GM23248 (cell line): ENCODE data around the gene CD300LG. TPM values are rescaled to one million over a fixed set of nuclear protein-coding genes. Genes with fewer than 3 reads are reported as not detected.

Source experiments
- DNase-seq: peaks from one replicate; pipeline ENCODE4 v3.0.0-alpha.2; 2015
- H2AFZ ChIP-seq: fragments of 200-600 bp; sonication (generic); 2 replicates; pipeline ENCODE4 v1.6.1; 2016; ENCODE audit warnings: antibody characterized with exemption
- H3F3A ChIP-seq: fragments of 200-600 bp; sonication (generic); 2 replicates; pipeline ENCODE4 v1.6.1; 2016; ENCODE audit warnings: mild to moderate bottlenecking, antibody characterized with exemption, mixed run types; ENCODE audit not compliant: insufficient read depth
- H3K27ac ChIP-seq: fragments of 200-600 bp; sonication (generic); 2 replicates; pipeline ENCODE4 v1.5.1; 2016; ENCODE audit warnings: mild to moderate bottlenecking
- H3K27me3 ChIP-seq: fragments of 200-600 bp; sonication (generic); replicated peaks from 2 replicates; pipeline ENCODE4 v1.6.1; 2016; ENCODE audit warnings: mild to moderate bottlenecking; ENCODE audit not compliant: insufficient read depth
- H3K36me3 ChIP-seq: fragments of 200-600 bp; sonication (generic); 2 replicates; pipeline ENCODE4 v1.6.1; 2016; ENCODE audit warnings: low read depth, mild to moderate bottlenecking
- H3K4me1 ChIP-seq: fragments of 200-600 bp; sonication (generic); 2 replicates; pipeline ENCODE4 v1.6.1; 2016; ENCODE audit warnings: mild to moderate bottlenecking; ENCODE audit not compliant: insufficient read depth
- H3K4me2 ChIP-seq: fragments of 200-600 bp; sonication (generic); one replicate; pipeline ENCODE4 v1.6.1; 2016; ENCODE audit warnings: mild to moderate bottlenecking; ENCODE audit not compliant: unreplicated experiment
- H3K4me3 ChIP-seq: fragments of 200-600 bp; sonication (generic); 2 replicates; pipeline ENCODE4 v1.5.1; 2016; ENCODE audit warnings: mild to moderate bottlenecking
- H3K79me2 ChIP-seq: fragments of 200-600 bp; sonication (generic); 2 replicates; pipeline ENCODE4 v1.6.1; 2016; ENCODE audit warnings: mild to moderate bottlenecking; ENCODE audit not compliant: insufficient read depth
- H3K9ac ChIP-seq: fragments of 200-600 bp; sonication (generic); 2 replicates; pipeline ENCODE4 v1.6.1; 2016; ENCODE audit warnings: mild to moderate bottlenecking
- H3K9me2 ChIP-seq: fragments of 200-600 bp; sonication (generic); 2 replicates; pipeline ENCODE4 v1.6.1; 2016; ENCODE audit warnings: mixed run types, mild to moderate bottlenecking, moderate library complexity; ENCODE audit not compliant: insufficient read depth
- H3K9me3 ChIP-seq: fragments of 200-600 bp; sonication (generic); one replicate; pipeline ENCODE4 v1.6.1; 2017; ENCODE audit warnings: low read depth
- H4K20me1 ChIP-seq: fragments of 200-600 bp; sonication (generic); 2 replicates; pipeline ENCODE4 v1.6.0; 2016; ENCODE audit not compliant: insufficient read depth
- EZH2 ChIP-seq: fragments of 200-600 bp; sonication (generic); IDR thresholded peaks from 2 replicates; pipeline ENCODE4 v1.6.1; 2018; ENCODE audit warnings: antibody characterized with exemption, mild to moderate bottlenecking; ENCODE audit not compliant: insufficient read depth, poor library complexity, severe bottlenecking
- EZH2phosphoT487 ChIP-seq: fragments of 200-600 bp; sonication (generic); IDR thresholded peaks from 2 replicates; pipeline ENCODE4 v1.6.1; 2018; ENCODE audit warnings: antibody characterized with exemption, moderate library complexity, mild to moderate bottlenecking, low read depth; ENCODE audit not compliant: insufficient read depth
- WGBS, 2 experiments: methylation state at CpG; one replicate each; pipeline ENCODE4 v1.1.6; 2015 to 2017; ENCODE audit warnings: low lambda C conversion rate in 2 of 2, low coverage in 1 of 2; ENCODE audit errors: missing lambda C conversion rate in 2 of 2; 5-methylcytosine and 5-hydroxymethylcytosine counted together
- in situ Hi-C: fragments of 300-500 bp; cut with MboI; formaldehyde crosslinking; loops from 2 replicates; pipeline ENCODE4 v1.15.0; 2020
- polyA plus RNA-seq: library from polyadenylated mRNA; unstranded; fragments of >200 nt; fragmentation: Nextera tagmentation; extraction: Ambion mirVana; gene quantifications from 2 replicates; pipeline ENCODE4 v1.2.1, GENCODE V29; 2016
- total RNA-seq: library from RNA; depleted of rRNA; stranded (reverse); fragments of >200 nt; shearing (Covaris generic); gene quantifications from 2 replicates; pipeline ENCODE4 v1.2.3, GENCODE V29; 2014

CD300LG gene
- total and polyA plus RNA-seq, 2 experiments from 2014 or later = not detected

- DNase-seq = no peak
- 86% methylated on average over 20 of the region's 20 CpGs for WGBS, 2 experiments
- in situ Hi-C loops = no loop called here
These were observed 32.9 kb downstream of the CD300LG start for GRCh38 chr17:43879723-43880419.

GRCh38 chr17:43880420-43880991, 33.5 kb downstream of the CD300LG start:
- Histone ChIP-seq H3K4me3 (no peak overlapping the region), H4K20me1 (no peaks in the 10 kb centered on the region), H3K27ac (no peak overlapping the region), H3K79me2 (no peaks in the 10 kb centered on the region), H3K9me2 (no peaks in the 10 kb centered on the region), H3K36me3 (no peaks in the 10 kb centered on the region), H3K4me2 (no peak overlapping the region), H3K9me3 (no peaks in the 10 kb centered on the region), H3K27me3 (no peaks in the 10 kb centered on the region), H3F3A (no peaks in the 10 kb centered on the region), H2AFZ (no peak overlapping the region), H3K4me1 (no peaks in the 10 kb centered on the region), H3K9ac (no peak overlapping the region)
- 81 to 82% methylated on average over 16 to 20 of the region's 20 CpGs for WGBS, 2 experiments
- no peak for TF ChIP-seq EZH2phosphoT487
- TF ChIP-seq EZH2 = no peak
- DNase-seq = peak; percentile 30
- in situ Hi-C loops = no loop called here

More at GRCh38 chr17:43879723-43880419, 32.9 kb downstream of the CD300LG start:
- Histone ChIP-seq H3K9me3 (no peaks in the 10 kb centered on the region), H3K36me3 (no peaks in the 10 kb centered on the region), H3K9ac (no peak overlapping the region), H3K4me3 (no peak overlapping the region), H3F3A (no peaks in the 10 kb centered on the region), H3K4me2 (no peak overlapping the region), H3K27ac (no peak overlapping the region), H4K20me1 (no peaks in the 10 kb centered on the region), H2AFZ (no peak overlapping the region), H3K79me2 (no peaks in the 10 kb centered on the region), H3K27me3 (no peaks in the 10 kb centered on the region), H3K4me1 (no peaks in the 10 kb centered on the region), H3K9me2 (no peaks in the 10 kb centered on the region)
- TF ChIP-seq EZH2phosphoT487 (no peak), EZH2 (no peak)

GRCh38 chr17:43881181-43881580, 34.2 kb downstream of the CD300LG start:
- Histone ChIP-seq H4K20me1 (no peaks in the 10 kb centered on the region), H3K9me2 (no peaks in the 10 kb centered on the region), H2AFZ (no peak overlapping the region), H3K27me3 (no peaks in the 10 kb centered on the region), H3K9me3 (no peaks in the 10 kb centered on the region), H3K36me3 (no peaks in the 10 kb centered on the region), H3K4me1 (no peaks in the 10 kb centered on the region), H3K27ac (no peak overlapping the region), H3K4me2 (no peak overlapping the region), H3K4me3 (no peak overlapping the region), H3F3A (no peaks in the 10 kb centered on the region), H3K79me2 (no peaks in the 10 kb centered on the region), H3K9ac (no peak overlapping the region)
- in situ Hi-C loops = no loop called here
- 95 to 96% methylated on average over 12 of the region's 12 CpGs for WGBS, 2 experiments
- no peak for TF ChIP-seq EZH2phosphoT487
- no peak for TF ChIP-seq EZH2
- no peak for DNase-seq

- DNase-seq = no peak
- Histone ChIP-seq H4K20me1 (no peaks in the 10 kb centered on the region), H3K27ac (no peak overlapping the region), H3K79me2 (no peaks in the 10 kb centered on the region), H3K9ac (no peak overlapping the region), H2AFZ (no peak overlapping the region), H3K36me3 (no peaks in the 10 kb centered on the region), H3F3A (no peaks in the 10 kb centered on the region), H3K27me3 (no peaks in the 10 kb centered on the region), H3K4me2 (no peak overlapping the region), H3K4me1 (no peaks in the 10 kb centered on the region), H3K9me3 (no peaks in the 10 kb centered on the region), H3K9me2 (no peaks in the 10 kb centered on the region), H3K4me3 (no peak overlapping the region)
- in situ Hi-C loops = no loop called here
- TF ChIP-seq EZH2phosphoT487 (no peak), EZH2 (no peak)
- 93% methylated on average over 25 to 27 of the region's 27 CpGs for WGBS, 2 experiments
These were observed 35.0 kb downstream of the CD300LG start for GRCh38 chr17:43881758-43882505.
